C4-2B (cell line): ENCODE results near the gene PARVB.

Experiments
- CTCF ChIP-seq: fragments of 450-650 bp; conservative IDR thresholded peaks from 2 replicates; pipeline ENCODE4 v1.5.1; 2017; ENCODE audit warnings: mild to moderate bottlenecking
- ZFX ChIP-seq: fragments of 450-650 bp; IDR thresholded peaks from 2 replicates; pipeline ENCODE4 v1.6.1; 2017

GRCh38 chr22:44199866-44200265, 175.8 kb downstream of the PARVB start:
- TF ChIP-seq CTCF (no peak), ZFX (no peak)
